Stimulated activated CD8-positive, alpha-beta memory T cell treated with anti-CD3 and anti-CD28 coated beads, Interleukin-12 subunit alpha, Interleukin-12 subunit beta, amount 100 ng/mL, for 1 hour (primary cell): ENCODE data around the gene SLC17A5.
"Not testable (repeated sequence)": the region's sequence is repeated elsewhere in the genome, so short reads cannot be mapped to it uniquely, and the experiment has no call there.

Experiments used
- DNase-seq: peaks from one replicate; pipeline ENCODE4 v3.0.0-alpha.2; 2020; ENCODE audit warnings: low read depth

Gene SLC17A5

GRCh38 chr6:73613806-73614536 lies 39.8 kb downstream of the SLC17A5 start:
- DNase-seq = no peak

GRCh38 chr6:73612611-73613010 lies 41.2 kb downstream of the SLC17A5 start:
- no peak for DNase-seq

- DNase-seq = no peak
Observed at GRCh38 chr6:73610444-73611275, 43.1 kb downstream of the SLC17A5 start.

- DNase-seq = no peak
Observed at GRCh38 chr6:73608761-73609160, 45.0 kb downstream of the SLC17A5 start.

- DNase-seq = no peak
Observed at GRCh38 chr6:73606428-73606827, 47.4 kb downstream of the SLC17A5 start.

- no peak for DNase-seq
Observed at GRCh38 chr6:73604461-73604860, 49.3 kb downstream of the SLC17A5 start.

- no peak for DNase-seq
Observed at GRCh38 chr6:73604020-73604419, 49.8 kb downstream of the SLC17A5 start.

- DNase-seq = no peak
Observed at GRCh38 chr6:73586416-73586974, 67.3 kb downstream of the SLC17A5 start.

GRCh38 chr6:73585566-73586415 lies 68.0 kb downstream of the SLC17A5 start:
- no peak for DNase-seq

- no peak for DNase-seq
Observed at GRCh38 chr6:73581293-73581692, 72.5 kb downstream of the SLC17A5 start.

GRCh38 chr6:73580247-73581149 lies 73.3 kb downstream of the SLC17A5 start:
- peak; percentile 62 for DNase-seq

GRCh38 chr6:73579851-73580246 lies 73.9 kb downstream of the SLC17A5 start:
- DNase-seq = no peak

GRCh38 chr6:73579389-73579788 lies 74.4 kb downstream of the SLC17A5 start:
- no peak for DNase-seq

GRCh38 chr6:73577676-73578075 lies 76.1 kb downstream of the SLC17A5 start:
- no peak for DNase-seq

- DNase-seq = not testable (repeated sequence)
Observed at GRCh38 chr6:73572531-73572930, 81.3 kb downstream of the SLC17A5 start.

- DNase-seq = not testable (repeated sequence)
Observed at GRCh38 chr6:73571218-73572181, 82.3 kb downstream of the SLC17A5 start.

GRCh38 chr6:73569121-73569520 lies 84.7 kb downstream of the SLC17A5 start:
- DNase-seq = no peak

- DNase-seq = no peak
Observed at GRCh38 chr6:73566954-73567591, 86.7 kb downstream of the SLC17A5 start.

- not testable (repeated sequence) for DNase-seq
Observed at GRCh38 chr6:73566486-73566871, 87.3 kb downstream of the SLC17A5 start.
